ENCODE measurements around the gene SLC16A10.
"Not testable (repeated sequence)": the region's sequence is repeated elsewhere in the genome, so short reads cannot be mapped to it uniquely, and the experiment has no call there.

The SLC16A10 gene

GRCh38 chr6:111189666-111190210 lies 102.4 kb downstream of the SLC16A10 start:
- DNase-seq: not testable (repeated sequence)

- DNase-seq: no peak
Measured at GRCh38 chr6:111190637-111191036, 103.3 kb downstream of the SLC16A10 start.

DNA sequence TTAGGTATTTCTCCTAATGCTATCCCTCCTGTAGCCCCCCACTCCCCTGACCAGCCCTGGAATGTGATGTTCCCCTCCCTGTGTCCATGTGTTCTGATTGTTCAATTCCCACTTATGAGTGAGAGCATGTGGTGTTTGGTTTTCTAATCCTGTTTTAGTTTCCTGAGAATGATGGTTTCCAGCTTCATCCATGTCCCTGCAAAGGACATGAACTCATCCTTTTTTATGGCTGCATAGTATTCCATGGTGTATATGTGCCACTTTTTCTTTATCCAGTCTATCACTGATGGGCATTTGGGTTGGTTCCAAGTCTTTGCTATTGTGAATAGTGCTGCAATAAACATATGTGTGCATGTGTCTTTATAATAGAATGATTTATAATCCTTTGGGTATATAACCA lies 103.8 kb downstream of the SLC16A10 start:
- not testable (repeated sequence) for DNase-seq

DNA sequence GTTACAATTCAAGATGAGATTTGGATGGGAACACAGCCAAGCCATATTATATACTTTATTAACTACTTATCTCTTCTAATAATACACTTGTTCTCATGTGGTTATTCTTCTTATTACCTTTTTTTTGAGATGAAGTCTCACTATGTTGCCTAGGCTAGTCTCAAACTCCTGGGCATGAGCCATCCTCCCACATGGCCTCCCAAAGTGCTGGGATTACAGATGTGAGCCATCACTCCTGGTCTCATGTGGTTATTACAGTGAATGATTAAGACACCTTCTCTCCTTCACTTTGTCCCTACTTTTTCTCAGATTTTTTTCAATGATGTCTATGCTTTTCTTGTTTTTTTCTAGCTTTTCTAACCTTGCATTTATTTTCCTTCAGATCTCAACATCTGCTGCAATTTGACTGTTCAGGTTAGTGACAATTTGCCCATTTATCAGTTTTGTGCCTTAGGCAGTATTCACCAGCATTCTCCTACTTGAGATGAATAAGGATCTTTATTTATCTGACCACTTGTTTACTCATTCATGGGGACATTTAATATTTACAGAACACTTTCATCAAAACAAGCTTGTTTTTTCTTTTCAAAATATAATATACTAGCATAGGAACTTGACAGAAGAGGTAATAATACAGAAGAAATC lies 105.7 kb downstream of the SLC16A10 start:
- no peak for DNase-seq

GRCh38 chr6:111195656-111196055 lies 108.4 kb downstream of the SLC16A10 start:
- DNase-seq: no peak

DNA sequence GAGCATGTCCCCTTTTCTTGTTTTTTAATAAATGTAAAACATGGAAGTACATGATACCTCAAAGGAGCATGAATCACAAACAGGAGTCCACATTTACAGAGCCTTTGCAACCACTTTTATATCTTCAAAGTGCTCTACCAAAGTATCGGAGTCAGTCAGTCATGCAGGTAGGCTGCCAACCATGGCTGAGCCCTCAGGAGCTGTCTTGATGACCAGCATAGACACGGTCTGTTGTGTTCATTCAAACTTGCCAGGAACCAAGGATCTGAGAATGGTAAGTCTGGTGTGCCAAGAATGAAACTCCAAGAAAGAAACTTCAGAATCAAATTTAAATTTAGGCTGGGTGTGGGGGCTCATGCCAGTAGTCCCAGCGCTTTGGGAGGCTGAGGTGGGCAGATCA lies 111.5 kb downstream of the SLC16A10 start:
- no peak for DNase-seq

- DNase-seq: no peak
Measured at GRCh38 chr6:111199935-111200334, 112.6 kb downstream of the SLC16A10 start.

GRCh38 chr6:111200350-111201243 lies 113.3 kb downstream of the SLC16A10 start:
- no peak for DNase-seq

DNA sequence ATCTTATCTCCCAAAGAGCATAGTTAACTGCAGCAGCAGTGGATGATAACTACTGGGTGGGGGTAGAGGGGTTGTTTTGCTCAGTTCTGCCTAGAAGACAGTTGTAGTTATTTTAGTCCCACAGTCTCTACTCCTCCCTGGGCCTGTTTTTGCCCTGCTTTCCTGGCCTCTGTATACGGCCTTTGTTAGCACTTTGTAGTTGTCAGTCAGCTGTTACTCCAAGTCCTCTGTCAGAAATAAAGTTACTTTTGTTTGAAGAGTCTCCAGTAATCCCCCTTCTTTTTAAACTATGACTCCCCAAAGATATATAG lies 113.9 kb downstream of the SLC16A10 start:
- no peak for DNase-seq

DNA sequence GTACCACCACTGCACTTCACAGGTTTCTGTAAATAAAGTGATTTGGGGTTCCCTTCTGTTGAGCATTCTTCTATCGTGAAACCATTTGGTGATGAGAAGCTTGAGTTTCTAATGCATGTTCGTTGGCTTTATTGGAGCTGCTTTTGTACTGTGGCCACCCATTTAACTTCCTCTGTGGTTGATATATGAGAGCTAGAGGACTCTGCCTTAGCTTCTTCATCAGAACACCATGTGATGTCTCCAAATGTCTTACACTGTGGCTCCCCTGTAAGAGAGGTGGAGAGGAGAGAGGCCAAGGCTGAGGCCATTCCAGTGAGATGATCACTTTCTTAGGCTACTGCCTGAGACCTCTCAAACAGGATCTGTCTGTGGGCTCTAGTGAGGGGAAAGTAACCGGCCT lies 114.5 kb downstream of the SLC16A10 start:
- no peak for DNase-seq

DNA sequence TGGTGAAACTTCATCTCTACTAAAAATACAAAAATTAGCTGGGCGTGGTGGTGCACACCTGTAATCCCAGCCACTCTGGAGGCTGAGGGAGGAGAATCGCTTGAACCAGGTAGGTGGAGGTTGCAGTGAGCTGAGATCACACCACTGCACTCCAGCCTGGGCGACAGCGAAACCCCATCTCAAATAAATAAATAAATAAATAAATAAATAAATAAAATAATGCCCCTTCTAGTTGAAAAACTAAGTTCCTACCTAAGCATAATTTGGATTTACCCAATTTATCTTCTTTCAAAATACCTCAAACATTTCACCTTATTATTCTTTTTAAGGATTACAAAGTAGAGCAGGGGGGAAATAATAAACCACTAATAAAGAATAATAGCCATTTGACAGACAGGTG lies 116.2 kb downstream of the SLC16A10 start:
- DNase-seq: not testable (repeated sequence)

- DNase-seq: no peak
Measured at GRCh38 chr6:111204305-111204704, 117.0 kb downstream of the SLC16A10 start.

DNA sequence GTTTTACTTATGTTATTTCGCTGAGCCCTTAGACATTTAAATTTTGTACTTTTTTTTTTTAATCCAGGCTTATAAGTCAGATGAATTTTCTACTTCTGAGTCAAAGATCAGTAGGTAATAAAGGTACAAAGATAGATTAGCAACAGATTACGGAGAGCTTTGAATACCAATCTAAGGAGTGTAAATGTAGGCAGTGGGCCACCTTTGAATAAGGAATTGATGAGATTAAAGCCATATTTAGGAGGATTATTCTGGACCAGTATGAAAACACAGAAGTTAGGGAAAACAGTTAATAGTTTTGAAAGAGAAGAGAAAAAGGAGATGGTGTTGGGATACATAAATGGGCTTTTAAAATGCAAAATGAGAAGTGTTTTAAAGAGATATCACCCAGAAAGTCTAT lies 117.6 kb downstream of the SLC16A10 start:
- DNase-seq: no peak

DNA sequence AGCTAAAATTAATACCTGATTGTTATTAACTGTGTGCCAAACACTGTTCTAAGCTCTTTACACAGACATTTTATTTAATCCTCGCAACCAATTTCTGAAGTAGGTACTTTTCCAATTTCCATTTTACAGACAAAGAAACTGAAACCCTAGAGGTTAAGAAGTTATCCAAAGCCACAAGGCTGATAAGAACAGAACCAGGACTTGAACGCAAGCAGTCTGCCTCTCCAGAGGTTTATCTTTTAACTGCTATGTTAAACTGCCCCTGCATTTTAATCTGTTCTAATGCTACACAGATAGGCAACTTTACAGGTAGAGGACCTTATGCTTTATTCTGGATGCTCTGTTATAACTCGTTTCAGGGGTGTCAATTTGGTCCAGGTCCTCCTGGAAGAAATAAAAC lies 118.2 kb downstream of the SLC16A10 start:
- DNase-seq: no peak

DNA sequence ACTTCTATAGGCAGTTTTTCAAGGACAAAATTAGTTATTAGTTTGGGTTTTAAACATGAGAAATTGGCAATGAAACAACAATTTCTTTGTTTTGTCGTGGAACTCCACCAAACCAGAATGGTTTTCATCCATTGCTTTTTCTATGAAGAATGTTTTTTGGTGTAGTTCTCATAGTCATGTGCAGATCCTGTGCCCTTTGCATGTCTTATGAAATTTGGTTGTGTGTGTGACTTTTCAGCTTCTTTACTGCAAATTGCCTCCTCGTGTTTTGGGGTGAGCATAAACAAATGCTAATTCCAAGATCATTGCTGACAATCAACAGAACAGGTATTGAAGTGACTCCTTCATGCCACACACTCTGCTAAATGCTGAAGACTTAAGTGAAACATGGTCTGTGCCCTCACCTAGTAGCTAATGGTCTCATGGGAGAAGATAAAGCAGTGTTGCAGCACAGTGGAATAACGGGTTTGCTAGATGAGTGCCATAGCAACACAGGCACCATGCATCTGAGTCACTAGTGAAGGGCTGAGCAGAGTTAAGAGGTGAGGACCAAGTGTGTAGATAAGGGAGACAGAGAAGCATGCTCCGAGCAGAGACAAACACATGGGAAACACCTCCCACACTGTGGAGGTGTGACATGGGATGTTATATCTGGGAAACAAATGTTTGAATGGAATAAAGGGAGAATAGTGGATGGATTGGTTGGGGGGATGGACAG lies 120.0 kb downstream of the SLC16A10 start:
- peak; percentile 5 for DNase-seq

DNA sequence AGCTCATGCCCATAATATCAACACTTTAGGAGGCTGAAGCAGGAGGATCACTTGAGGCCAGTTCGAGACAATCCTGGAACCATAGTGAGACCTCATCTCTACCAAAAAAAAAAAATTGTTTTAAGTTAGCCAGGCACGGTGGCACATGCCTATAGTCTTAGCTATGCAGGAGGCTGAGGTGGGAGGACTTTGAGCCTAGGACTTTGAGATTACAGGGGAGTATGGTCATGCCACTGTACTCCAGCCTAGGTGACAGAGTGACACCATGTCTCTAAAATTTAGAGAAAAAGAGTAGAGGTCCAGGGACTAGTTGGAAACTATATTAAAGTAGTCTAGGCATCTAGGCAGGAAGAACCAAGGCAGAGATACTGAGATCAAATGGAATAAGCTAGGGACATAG lies 121.6 kb downstream of the SLC16A10 start:
- DNase-seq: no peak

GRCh38 chr6:111210194-111210728 lies 123.0 kb downstream of the SLC16A10 start:
- DNase-seq: peak; percentile 65

- DNase-seq: no peak
Measured at GRCh38 chr6:111211411-111212030, 124.2 kb downstream of the SLC16A10 start.

- DNase-seq: no peak
Measured at GRCh38 chr6:111212625-111213024, 125.3 kb downstream of the SLC16A10 start.

- DNase-seq: no peak
Measured at GRCh38 chr6:111215131-111215530, 127.8 kb downstream of the SLC16A10 start.

DNA sequence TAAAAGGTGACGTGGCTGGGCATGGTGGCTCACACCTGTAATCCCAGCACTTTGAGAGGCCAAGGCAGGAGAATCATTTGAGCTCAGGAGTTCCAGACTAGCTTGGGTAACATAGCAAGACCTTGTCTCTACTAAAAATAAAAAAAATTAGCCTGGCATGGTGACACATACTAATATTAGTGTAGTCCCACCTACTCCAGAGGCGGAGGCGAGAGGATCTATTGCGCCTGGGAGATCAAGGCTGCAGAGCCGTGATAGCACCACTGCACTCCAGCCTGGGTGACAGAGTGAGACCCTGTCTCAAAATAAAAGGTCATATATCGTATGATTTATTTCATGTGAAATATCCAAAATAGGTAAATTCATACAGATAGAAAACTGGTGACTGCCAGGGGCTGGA lies 132.5 kb downstream of the SLC16A10 start:
- DNase-seq: no peak

DNA sequence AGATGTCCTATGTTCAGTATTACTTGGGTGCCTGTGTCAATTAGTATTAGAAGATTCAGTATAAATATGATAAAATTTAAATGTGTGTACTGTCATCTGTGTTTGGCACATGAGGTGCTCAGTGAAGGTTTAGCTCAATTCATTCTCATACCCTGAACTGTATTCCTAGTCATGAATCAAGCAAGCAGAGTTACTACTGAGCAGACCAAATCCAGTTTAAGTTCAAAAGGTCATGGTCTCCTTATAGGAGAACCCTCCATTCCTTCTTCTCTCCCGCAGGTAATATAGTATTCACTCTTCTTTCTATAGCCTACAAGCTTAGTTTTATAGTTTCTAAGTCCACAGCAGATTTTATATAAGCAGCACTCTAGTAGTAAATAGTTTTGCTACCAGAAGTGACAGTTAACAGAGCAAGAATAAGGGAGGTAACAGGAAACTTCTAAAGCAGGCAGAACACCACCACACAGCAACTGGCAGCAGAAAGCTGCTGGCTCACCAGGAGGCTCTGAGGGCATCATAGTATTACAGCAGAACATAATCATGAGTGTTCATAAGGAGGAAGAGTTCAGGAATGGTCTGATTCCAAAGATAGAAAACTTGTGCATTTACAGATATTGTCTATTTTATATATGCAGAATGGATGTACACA lies 133.2 kb downstream of the SLC16A10 start:
- no peak for DNase-seq

Measured in fibroblast of upper back skin (primary cell).